Mesodermal cell (in vitro differentiated cells): ENCODE results near the gene RGS3.

Experiments
- H3K27ac ChIP-seq: 2 replicates; pipeline ENCODE4 v1.7.0; 2013; ENCODE audit warnings: mild to moderate bottlenecking, low read depth, low read length, moderate library complexity; ENCODE audit not compliant: severe bottlenecking
- H3K36me3 ChIP-seq: 2 replicates; pipeline ENCODE4 v1.7.1; 2013; ENCODE audit warnings: mild to moderate bottlenecking, low read length, moderate library complexity; ENCODE audit not compliant: control insufficient read depth, insufficient read depth
- H3K4me1 ChIP-seq: one replicate; pipeline ENCODE4 v1.7.1; 2013; ENCODE audit warnings: mild to moderate bottlenecking, low read length; ENCODE audit not compliant: insufficient read depth, control insufficient read depth, poor library complexity, severe bottlenecking
- H3K4me3 ChIP-seq: 2 replicates; pipeline ENCODE4 v1.7.0; 2013; ENCODE audit warnings: low read length, control low read depth, mild to moderate bottlenecking; ENCODE audit not compliant: insufficient read depth, poor library complexity, severe bottlenecking; ENCODE audit errors: extremely low read depth
- H3K9me3 ChIP-seq: 2 replicates; pipeline ENCODE4 v1.7.1; 2013; ENCODE audit warnings: mild to moderate bottlenecking, low read length, moderate library complexity; ENCODE audit not compliant: control insufficient read depth
- WGBS, 2 experiments: methylation state at CpG; one replicate each; pipeline ENCODE4 v1.1.5; 2013; ENCODE audit warnings: missing lambda C conversion rate in 2 of 2; ENCODE audit not compliant: insufficient coverage in 2 of 2; 5-methylcytosine and 5-hydroxymethylcytosine counted together

Gene RGS3

DNA sequence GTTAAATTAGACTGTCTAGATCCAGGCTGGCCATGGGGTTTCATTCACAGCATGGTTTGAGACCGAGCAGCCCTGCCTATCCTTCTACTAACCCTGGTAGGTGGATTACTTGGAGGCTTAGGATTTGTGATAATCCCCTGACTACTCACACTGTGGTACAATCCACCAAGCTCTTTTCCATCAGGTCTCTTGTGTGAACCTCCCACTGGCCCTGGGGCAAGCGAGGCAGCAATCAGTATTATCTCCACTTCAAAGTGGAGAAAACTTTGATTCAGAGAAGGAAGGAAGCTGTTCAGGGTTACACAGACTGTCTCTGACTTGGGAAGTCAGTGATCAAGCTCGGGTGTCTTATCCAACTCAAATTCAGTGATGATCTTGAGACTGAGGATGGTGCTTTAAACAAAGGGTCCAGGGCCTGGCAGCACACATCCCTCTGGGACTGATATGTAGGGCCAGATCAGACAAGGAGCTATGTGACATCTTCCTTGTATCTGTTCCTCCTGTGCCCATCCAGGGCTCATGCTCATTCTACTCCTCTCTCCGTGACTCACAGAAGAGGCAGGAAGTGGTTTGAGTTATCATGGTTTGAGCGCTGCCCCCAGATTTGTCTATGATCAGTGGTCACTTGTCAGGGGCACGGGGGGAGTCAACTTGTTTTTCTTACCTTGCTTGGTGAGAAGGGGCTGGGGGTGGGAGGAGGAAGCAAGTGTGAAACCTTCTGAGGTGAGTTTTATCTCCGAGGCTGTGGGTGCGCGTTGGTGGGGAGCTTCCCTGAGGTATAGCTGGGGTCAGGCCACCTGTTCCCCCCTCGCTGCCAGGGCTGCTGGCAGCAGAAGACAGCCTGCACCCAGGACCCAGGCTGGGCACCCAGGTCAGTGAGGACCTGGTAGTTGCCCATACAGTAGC, 48.6 kb downstream of the RGS3 start:
- H3K4me1 ChIP-seq = peaks cover 30% of the 10 kb centered on the region
- H3K4me3 ChIP-seq = no peak overlapping the region
- H3K27ac ChIP-seq = no peak overlapping the region
- 94 to 96% methylated on average over 5 to 8 of the region's 10 CpGs for WGBS, 2 experiments
- no peaks in the 10 kb centered on the region for H3K9me3 ChIP-seq
- H3K36me3 ChIP-seq = no peaks in the 10 kb centered on the region

GRCh38 chr9:113513111-113513510, 49.6 kb downstream of the RGS3 start:
- no peak overlapping the region for H3K27ac ChIP-seq
- WGBS, 2 experiments = 93% methylated on average over 3 of the region's 8 CpGs; no CpG with 5 or more reads in 1 of the 2 experiments
- no peaks in the 10 kb centered on the region for H3K36me3 ChIP-seq
- no peaks in the 10 kb centered on the region for H3K9me3 ChIP-seq
- H3K4me3 ChIP-seq = no peak overlapping the region
- peaks cover 40% of the 10 kb centered on the region for H3K4me1 ChIP-seq

GRCh38 chr9:113513536-113513935, 50.0 kb downstream of the RGS3 start:
- no peak overlapping the region for H3K27ac ChIP-seq
- 100% methylated on average over 1 to 2 of the region's 2 CpGs for whole genome bisulfite sequencing, 2 experiments
- H3K4me1 ChIP-seq = peaks cover 43% of the 10 kb centered on the region
- no peaks in the 10 kb centered on the region for H3K9me3 ChIP-seq
- H3K36me3 ChIP-seq = no peaks in the 10 kb centered on the region
- no peak overlapping the region for H3K4me3 ChIP-seq

DNA sequence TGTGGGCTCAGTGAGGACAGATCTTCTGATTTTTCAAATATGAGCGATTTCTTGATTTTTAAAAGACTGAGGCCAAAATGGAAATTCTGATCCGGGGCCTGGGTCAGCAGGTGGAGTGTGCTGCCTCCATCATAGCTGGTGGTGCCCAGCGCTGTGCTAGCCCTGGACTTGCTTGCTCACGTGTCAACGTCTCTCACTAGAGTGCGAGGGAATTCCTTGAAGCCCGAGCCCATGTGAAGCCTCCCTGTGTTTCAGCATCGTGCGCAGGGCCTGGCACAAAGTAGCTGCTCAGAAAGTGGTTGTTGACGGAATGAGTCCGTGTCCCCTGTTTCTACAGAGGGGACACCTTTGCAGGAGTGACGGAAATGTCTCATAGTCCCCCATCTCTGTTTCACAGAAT, 50.5 kb downstream of the RGS3 start:
- Histone ChIP-seq H3K27ac (no peak overlapping the region), H3K4me3 (no peak overlapping the region), H3K9me3 (no peaks in the 10 kb centered on the region), H3K36me3 (no peaks in the 10 kb centered on the region), H3K4me1 (peaks cover 46% of the 10 kb centered on the region)
- 92 to 98% methylated on average over 11 to 12 of the region's 12 CpGs for WGBS, 2 experiments

- 98 to 100% methylated on average over 5 of the region's 6 CpGs for WGBS, 2 experiments
- Histone ChIP-seq H3K9me3 (no peaks in the 10 kb centered on the region), H3K27ac (no peak overlapping the region), H3K4me1 (peaks cover 49% of the 10 kb centered on the region), H3K4me3 (no peak overlapping the region), H3K36me3 (no peaks in the 10 kb centered on the region)
These were observed 51.2 kb downstream of the RGS3 start for GRCh38 chr9:113514748-113515147.

GRCh38 chr9:113515862-113516261, 52.3 kb downstream of the RGS3 start:
- Histone ChIP-seq H3K4me3 (no peak overlapping the region), H3K27ac (no peak overlapping the region), H3K4me1 (peaks cover 51% of the 10 kb centered on the region), H3K36me3 (no peaks in the 10 kb centered on the region), H3K9me3 (no peaks in the 10 kb centered on the region)
- 95 to 97% methylated on average over 3 to 4 of the region's 4 CpGs for WGBS, 2 experiments

- WGBS, 2 experiments = 65 to 83% methylated on average over 3 to 4 of the region's 8 CpGs
- peaks cover 46% of the 10 kb centered on the region for H3K4me1 ChIP-seq
- no peak overlapping the region for H3K4me3 ChIP-seq
- no peak overlapping the region for H3K27ac ChIP-seq
- no peaks in the 10 kb centered on the region for H3K9me3 ChIP-seq
- H3K36me3 ChIP-seq = no peaks in the 10 kb centered on the region
These were observed 53.5 kb downstream of the RGS3 start for GRCh38 chr9:113516840-113517577.

- 100% methylated on average over 1 to 3 of the region's 3 CpGs for WGBS, 2 experiments
- Histone ChIP-seq H3K27ac (no peak overlapping the region), H3K9me3 (no peaks in the 10 kb centered on the region), H3K36me3 (peaks cover 4% of the 10 kb centered on the region), H3K4me3 (no peak overlapping the region), H3K4me1 (peaks cover 51% of the 10 kb centered on the region)
These were observed 56.0 kb downstream of the RGS3 start for GRCh38 chr9:113519426-113520108.

DNA sequence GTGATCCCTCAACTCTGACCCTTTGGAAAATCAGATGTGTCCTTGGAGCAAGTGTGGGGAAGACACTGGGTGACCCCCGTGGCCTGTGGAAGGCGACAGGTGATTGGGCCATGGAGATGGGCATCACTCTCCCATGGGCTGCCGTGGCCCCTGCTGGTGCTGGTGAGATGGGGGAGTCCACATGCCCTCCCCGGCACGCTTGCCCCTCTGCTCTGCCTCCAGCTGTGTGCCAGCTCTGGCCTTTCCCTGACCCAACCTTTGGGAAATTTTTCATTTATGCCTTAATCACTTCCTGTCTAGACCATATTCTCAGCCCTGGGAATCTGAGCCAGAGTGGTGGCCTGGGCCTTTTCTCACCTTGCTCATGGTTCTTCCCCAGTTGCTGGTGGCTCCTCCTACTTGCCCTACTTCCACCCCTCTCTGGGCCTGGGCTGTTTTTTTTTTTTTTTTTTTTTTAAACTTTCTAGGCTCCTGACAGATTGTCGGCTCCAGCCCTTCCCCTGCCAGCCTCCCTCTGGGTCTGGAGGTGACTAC, 56.6 kb downstream of the RGS3 start:
- peaks cover 4% of the 10 kb centered on the region for H3K36me3 ChIP-seq
- H3K4me3 ChIP-seq = no peak overlapping the region
- no peak overlapping the region for H3K27ac ChIP-seq
- H3K4me1 ChIP-seq = peaks cover 53% of the 10 kb centered on the region
- H3K9me3 ChIP-seq = no peaks in the 10 kb centered on the region
- WGBS, 2 experiments = 100% methylated on average over 2 of the region's 6 CpGs

DNA sequence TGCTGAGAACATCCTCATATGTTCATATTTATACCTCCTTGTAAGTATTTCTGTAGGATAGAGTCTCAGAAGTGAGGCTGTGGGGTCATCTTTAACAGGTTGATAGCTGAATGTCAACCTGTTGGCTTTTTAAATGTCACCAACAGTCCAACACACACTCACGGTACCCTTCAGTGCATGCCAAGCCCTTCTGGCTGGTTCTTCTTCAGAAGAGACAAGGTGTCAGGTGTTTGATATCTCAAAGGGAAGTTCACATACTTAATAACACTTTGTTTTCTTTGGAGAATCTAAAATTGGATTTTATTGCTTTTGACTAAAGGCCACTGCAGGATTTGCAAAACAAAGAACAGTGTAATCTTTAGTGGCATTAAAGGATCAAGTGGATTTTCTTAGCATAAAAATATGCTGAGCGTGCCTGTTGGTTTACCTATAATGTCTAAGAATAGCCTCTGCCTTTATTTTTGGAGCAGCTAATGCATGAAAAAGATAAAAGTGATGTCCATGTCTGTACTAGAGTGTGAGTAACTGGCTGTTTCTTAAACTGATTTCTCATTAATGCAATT, 58.2 kb downstream of the RGS3 start:
- H3K4me1 ChIP-seq = peaks cover 51% of the 10 kb centered on the region
- 100% methylated on average over 1 of the region's 2 CpGs for WGBS, 2 experiments
- H3K4me3 ChIP-seq = no peak overlapping the region
- H3K9me3 ChIP-seq = no peaks in the 10 kb centered on the region
- no peak overlapping the region for H3K27ac ChIP-seq
- H3K36me3 ChIP-seq = peaks cover 4% of the 10 kb centered on the region
